ENCODE measurements around the gene CDKL1. TPM values are rescaled to one million over a fixed set of nuclear protein-coding genes. Genes with fewer than 3 reads are reported as not detected.
"Not testable (repeated sequence)": the region's sequence is repeated elsewhere in the genome, so short reads cannot be mapped to it uniquely, and the experiment has no call there.

CDKL1 gene
- total RNA-seq, 1 donor from 2014 or later, result 8.2 TPM

DNA sequence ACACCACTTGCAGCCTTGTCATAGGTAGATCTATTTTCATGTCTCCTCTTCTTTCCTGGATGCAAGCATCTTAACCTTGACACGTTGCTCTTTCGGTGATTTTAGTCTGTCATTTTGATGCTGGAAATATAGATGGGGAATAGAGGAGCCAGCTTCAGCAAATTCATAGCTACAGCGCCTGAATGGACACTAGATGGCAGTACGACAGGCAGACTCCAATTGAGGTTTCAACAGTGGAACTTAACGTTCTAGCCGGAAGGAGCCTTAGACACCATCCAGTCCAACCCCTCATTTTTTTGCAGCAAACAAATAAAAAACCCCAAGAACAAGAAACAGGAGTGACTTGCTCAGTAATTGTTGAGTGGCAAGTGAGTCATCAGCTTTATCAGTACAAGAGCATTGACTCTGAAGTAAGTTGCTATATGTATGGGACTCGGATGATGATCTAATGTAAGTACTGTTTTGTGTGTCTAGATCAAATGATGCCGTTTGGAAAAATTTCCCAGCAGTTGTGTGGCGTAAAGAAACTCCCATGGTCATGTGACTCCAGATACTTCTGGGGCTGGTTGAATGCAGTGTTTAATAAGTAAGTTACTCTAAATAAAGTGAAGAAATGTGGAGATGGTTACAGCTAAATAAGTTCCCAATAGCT, 75.5 kb downstream of the CDKL1 start:
- peak; percentile 88 for ATAC-seq

DNA sequence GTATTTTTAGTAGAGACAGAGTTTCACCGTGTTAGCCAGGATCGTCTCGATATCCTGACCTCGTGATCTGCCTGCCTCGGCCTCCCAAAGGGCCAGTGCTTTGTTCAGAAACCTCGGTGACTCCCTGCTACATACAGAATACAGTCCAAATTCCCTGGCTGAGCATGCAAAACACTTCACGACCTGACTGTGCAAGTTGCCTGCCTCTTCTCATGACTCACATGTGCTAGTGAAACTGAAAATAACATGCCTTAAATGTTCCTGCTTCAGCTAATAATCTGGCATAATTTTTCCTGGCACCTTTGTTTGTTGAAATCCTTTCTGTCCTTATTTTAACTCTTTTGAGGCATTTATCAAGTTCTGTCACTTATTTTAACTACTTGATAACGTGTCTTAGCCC, 76.4 kb downstream of the CDKL1 start:
- peak; percentile 84 for ATAC-seq

DNA sequence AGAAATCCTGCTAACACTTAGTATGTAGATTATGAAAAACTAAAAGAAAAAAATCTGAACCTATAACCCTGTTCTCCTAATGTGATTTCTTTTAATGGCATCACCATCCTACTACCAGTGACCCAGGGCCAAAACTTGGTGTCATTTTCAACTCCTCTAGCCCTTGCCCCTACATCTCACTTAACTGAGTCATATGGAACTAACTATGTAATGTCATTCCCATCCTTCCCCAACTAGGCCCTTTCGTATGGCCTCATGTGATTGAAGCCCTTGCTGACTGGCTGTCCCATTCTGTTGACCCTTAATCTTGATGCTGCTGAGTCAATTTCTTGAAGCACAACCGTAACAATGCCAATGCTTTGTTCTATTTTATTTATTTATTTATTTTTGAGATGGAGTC, 77.0 kb downstream of the CDKL1 start:
- peak; percentile 45 for ATAC-seq

DNA sequence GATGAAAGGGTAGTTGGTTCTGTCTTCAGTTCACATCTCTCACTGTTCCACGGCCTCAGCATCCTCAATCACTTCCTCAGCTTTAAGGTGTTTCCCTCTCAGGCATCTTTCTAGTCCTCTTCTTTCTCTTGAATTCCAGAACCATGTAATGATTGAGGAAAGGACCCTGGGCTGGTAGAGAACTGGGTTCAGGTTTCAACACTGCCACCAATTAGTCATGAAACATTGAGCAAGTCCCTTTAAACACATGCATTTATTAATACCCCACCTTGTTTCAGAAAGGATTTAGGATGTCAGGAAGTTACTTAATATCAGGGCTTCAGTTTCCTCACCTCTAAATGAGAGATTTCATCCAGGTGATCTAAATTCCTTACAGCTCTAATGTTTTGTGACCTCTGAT, 77.4 kb downstream of the CDKL1 start:
- ATAC-seq, result peak; percentile 67

DNA sequence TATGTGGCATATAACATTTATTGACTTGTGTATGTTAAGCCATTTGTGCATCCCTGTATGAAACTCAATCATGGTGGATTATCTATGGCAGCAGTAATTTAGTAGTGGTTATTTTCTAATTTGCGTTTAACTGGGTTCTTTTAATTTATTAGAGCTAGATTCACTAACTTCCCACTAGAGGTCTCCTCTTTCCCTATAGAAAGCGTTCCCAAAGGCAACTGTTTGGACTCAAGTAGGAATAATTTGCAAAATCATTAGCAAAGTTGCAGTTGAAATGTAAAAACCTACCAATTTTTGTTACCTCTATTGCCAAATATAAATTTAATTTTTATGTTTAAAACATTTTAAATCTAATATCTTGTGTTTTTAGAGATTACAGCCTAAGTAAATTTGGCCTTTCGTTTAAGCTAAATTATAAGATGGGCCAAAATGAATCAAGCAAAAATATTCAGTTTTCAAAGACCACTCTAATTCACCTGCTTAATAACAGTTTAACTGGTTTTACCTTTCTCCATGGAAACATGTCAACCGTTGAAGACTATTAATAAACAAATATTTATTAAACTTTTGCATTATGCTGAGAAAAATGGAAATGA, 78.6 kb downstream of the CDKL1 start:
- no peak for ATAC-seq

DNA sequence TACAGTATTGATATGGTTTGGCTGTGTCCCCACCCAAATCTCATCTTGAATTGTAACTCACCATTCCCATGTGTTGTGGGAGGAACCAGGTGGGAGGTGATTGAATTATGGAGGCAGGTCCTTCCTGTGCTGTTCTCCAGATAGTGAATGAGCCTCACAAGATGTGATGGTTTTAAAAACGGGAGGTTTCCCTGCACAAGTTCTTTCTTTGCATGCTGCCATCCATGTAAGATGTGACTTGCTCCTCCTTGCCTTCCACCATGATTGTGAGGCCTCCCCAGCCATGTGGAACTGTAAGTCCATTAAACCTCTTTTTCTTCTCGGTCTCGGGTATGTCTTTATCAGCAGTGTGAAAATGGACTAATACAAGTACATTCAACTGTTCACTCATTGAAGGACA, 82.6 kb downstream of the CDKL1 start:
- not testable (repeated sequence) for ATAC-seq

DNA sequence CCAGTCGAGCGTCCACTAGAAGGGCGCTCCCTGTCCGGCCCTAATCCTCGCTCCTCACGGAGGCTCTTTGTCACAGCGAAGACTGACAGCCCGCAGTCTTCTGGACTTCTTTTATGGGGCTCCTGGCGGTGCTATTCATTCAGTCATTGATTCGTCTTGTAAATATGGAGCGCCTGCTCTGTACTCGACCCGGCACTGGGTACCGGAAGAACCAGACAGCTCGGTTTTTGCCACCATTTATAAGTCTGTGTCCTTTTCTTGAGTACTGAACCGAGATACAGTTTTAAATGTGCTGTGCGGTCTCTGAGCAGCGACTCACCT, 84.0 kb downstream of the CDKL1 start:
- ATAC-seq, result peak; percentile 36

DNA sequence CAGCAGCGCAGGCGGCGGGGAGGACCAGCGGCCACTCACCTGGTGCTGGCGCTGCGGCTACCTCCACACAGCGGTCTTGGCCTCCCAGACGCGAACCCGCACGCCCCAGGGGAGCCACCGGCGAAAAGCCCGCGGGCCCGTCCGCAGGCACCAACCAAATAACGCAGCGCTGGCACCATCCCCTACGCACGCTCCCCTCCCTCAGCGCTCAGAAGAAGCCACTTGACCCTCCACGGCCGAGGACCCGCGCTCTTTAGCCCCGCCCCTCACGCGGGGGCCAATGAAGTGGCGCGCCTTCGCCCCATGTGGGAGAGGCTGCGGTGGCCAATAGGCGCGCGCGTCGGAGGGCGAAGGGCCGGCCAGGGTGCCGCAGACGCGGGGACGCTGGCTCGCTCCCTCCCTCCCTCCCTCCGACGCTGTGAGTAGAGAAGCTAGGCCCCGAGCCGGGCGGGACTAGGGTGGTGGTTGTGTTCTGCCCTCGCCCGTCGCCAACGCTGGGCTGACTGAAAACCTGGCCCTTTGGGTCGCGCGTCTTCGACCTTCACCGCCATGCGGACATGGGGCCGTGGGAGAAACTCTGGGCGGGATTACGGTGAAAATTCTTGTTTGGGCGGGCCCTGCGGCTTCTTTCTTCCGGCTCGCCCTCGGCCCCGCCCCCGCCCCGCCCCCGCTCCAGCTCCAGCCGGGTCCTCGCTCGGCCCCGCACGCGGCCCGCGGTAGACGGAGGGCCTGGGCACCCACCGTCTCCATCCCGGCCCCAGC, 84.5 kb downstream of the CDKL1 start, which contains the start of the genes DMAC2L and L2HGDH:
Gene DMAC2L, plus strand, starts transcription at position 353 of the 762 bp plus-strand sequence. CDS start 9,164 bp downstream, outside the sequence.
Gene L2HGDH, minus strand, starts transcription at position 258 of the 762 bp plus-strand sequence. Its CDS starts 79 bp downstream, at position 179.
- peak; percentile 98 for ATAC-seq

DNA sequence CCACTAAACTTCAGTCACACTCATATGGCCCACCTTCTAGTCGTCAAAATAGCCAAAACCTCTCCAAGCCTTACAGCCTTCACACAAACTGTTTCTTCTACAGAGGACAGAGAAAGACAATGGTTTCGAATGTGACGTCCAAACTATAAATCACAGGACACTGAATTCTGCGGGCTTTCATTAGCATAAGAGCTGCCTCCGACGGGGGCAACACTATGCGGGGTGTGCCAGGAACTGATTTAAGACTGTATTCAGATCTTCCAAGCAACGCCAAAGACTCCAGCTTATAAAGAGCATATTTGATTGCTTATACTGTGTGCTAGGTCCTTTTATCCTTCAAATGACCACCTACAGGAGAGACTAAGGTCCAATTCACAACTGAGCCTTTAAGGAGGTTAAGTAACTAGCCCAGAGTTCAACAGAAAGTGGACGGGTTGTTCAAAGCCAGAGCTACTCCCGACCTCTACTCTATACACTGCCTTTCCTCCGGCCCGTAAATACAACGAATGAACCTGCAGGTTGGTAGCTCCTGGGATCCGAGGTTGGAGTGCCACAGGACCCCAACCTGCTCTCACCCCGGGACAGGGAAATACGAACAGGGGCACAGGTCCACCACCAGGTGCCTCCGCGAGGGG, 85.2 kb downstream of the CDKL1 start:
- ATAC-seq, result no peak

DNA sequence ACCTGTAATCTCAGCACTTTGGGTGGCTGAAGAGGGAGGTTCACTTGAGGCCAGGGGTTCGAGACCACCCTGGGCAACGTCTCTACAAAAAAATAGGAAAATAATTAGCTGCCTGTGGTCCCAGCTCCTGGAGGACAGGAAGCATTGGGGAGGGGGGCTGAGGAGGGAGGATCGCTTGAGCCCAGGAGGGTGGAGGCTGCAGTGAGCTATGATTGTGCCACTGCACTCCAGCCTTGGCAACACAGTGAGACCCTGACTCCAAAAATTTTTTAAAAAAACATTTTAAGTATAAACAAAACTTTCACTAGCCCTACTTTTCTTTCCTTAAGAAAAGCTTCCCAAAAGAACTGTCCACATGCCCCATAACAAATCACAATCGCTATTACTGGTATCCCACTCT, 86.2 kb downstream of the CDKL1 start:
- no peak for ATAC-seq

DNA sequence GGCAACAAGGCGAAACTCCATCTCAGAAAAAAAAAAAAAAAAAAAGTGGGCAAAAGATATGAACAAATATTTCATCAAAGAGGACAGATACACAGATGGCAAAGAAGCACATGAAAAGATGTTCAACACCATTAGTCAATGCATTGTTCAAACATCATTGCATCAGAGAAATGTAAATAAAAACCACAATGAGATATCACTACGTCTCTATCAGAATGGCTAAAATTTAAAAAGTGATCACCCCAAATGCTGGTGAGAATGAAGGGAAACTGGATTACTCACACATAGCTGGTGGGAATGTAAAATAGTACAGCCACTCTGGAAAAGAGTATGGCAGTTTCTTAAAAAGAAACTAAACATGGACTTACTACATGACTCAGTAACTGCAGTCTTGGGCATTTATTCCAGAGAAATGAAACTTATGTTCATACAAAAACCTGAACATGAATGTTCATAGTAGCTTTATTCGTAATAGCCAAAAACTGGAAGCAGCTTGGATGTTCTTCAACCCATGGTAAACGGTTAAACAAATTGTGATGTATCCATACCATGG, 88.2 kb downstream of the CDKL1 start:
- ATAC-seq, result no peak

DNA sequence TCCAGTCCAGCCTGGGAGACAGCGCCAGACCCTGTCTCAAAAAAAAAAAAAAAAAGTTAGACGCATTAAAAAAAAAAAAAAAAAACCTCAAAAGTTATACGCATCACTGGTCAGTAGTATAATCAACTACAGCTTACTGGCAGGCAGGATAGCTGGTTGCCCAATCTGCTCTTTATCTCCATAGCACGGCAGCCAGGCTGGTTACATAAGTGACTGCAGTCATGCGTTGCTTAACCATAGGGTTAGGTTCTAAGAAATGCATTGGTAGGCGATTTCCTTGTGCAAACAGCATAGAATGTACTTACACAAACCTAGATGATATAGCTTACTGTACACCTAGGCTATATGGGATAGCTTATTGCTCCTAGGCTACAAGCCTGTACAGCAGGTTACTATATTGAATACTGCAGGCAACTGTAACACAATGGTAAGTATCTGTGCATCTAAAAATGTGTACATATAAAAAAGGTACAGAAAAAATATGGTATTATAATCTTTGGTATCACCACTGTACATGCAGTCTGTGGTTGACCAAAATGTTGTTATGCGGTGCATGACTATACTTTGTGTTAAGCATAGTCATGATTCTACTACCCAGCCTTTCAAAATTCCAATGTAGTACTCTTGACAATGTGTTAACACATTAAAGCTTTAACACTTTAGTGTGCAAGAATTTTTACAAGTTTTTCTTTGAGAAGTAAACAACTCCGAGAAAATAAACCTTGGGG, 92.8 kb downstream of the CDKL1 start:
- peak; percentile 97 for ATAC-seq

DNA sequence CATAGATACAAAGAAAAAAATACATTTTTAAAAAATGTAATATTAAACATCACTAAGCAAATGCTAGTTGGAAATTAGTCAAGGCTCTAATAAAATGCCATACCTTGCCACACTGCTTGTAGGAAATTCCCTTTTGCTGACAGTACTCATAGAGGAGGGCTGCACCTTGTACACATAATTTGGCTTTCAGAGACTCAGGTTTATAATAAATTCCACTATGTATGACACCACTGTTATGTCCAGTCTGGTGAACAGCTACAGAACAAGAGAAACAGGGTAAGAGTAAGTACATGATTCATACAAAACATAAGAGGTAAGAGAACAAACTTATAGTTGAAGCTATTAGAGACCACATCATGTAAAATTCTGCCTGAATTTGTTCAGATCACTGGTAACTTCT, 94.8 kb downstream of the CDKL1 start:
- ATAC-seq, result no peak

DNA sequence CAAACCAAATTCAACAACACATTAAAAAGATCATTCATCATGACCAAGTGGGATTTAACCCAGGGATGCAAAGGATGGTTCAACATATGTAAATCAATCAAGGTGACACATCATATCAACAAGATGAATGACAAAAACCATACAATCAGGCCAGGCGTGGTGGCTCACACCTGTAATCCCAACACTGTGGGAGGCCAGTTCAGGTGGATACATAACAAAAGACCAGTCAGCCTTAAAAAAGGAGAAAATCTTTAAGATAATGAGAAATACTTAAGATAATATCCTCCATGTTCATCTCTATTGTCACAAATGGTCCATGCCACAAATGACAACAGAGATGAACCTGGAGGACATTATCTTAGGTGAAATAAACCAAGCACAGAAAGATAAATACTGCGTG, 97.1 kb downstream of the CDKL1 start:
- no peak for ATAC-seq

DNA sequence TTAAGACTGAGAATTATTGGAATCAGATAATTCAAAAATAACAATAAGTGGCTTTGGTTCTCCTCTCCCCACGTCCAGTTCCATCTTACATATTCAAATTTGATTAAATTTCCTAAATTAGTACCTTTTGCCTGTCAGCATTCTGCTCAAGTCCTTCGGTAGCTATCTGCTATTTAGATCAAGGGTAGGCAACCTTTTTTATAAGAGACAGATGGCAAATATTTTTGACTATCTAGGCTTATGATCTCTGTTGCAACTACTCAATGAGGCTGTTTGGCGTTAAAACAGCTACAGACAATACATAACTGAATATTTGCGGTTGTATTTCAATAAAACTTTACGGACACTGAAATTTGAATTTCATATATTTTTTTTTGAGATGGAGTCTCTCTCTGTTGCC, 106.4 kb downstream of the CDKL1 start:
- no peak for ATAC-seq

DNA sequence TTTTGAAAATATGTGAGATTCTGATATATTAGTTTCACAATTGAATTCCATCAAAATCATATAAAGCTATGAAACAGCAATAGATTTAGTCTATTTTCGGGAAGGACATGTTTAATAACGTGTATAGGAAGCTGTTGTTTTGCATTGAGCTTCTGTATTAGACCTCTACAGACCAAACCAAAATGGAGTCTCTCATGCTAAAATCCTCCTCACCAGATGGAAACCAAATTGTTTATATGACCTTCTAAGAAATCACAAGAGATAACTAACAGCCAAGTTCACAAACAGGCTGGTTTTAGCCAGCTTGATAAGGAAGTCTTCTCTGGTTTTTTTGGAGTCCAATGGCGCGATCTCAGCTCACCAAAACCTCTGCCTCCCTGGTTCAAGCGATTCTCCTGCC, 108.5 kb downstream of the CDKL1 start:
- ATAC-seq, result no peak

DNA sequence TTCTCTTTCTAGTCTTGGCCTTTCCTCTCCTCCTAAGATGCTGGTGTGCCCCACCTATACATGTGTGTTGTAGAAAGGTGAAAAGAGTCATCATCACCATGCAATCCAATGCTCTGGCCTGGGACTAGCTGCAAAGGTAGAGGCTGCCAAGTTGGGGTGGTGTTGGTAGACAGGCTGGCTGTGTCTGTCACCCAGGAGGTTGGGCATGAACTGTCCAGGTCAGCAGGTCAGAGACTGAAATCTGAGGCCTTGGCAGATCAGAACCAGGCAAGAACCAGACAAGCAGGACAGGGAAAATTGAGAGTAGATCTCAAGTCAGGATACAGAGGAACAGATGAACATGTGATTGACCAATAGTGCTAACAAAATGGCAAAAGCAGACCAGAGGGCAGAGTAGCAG, 110.8 kb downstream of the CDKL1 start:
- no peak for ATAC-seq

Other genes with a start within 250 kb of the CDKL1 start
- gene SOS2, start 165.3 kb downstream of the CDKL1 start, total RNA-seq, result 17.3 TPM
- 6.0 TPM for gene L2HGDH, start 84.7 kb downstream of the CDKL1 start, total RNA-seq
- 15.2 TPM for gene DMAC2L, start 84.6 kb downstream of the CDKL1 start, total RNA-seq
- 35.5 TPM for gene MAP4K5, start 135.7 kb upstream of the CDKL1 start, total RNA-seq
- 3.1 TPM for gene ATL1, start 163.3 kb upstream of the CDKL1 start, total RNA-seq

Data from esophagus mucosa (tissue), 1 donor.